Activated CD8-positive, alpha-beta T cell treated with anti-CD3 and anti-CD28 coated beads for 36 hours (primary cell): ENCODE results near the gene PLEKHA6. TPM values are rescaled to one million over a fixed set of nuclear protein-coding genes. Genes with fewer than 3 reads are reported as not detected.

Source experiments
- ATAC-seq: fragments of 200-7000 bp; cut with Tn5 transposase; one replicate; pipeline ENCODE4 v1.10.0; 2021; ENCODE audit warnings: mild to moderate bottlenecking, moderate library complexity
- CTCF ChIA-PET: fragments of 350-600 bp; sonication (Branson Sonifier 250); formaldehyde crosslinking; loops from one replicate; lab custom pipeline; 2021; ENCODE audit warnings: antibody characterized with exemption; lab: Charles Lee
- POLR2A ChIA-PET: fragments of 350-600 bp; sonication (Branson Sonifier 250); formaldehyde crosslinking; loops from one replicate; lab custom pipeline; 2021; ENCODE audit warnings: antibody characterized with exemption; lab: Charles Lee
- DNase-seq: peaks from one replicate; pipeline ENCODE4 v3.0.0-alpha.2; 2020
- H3K27ac Mint-ChIP-seq: one replicate; pipeline ENCODE4 v1.8.0; 2021; ENCODE audit warnings: mild to moderate bottlenecking, mixed read lengths
- H3K27me3 Mint-ChIP-seq: one replicate; pipeline ENCODE4 v1.8.0; 2021; ENCODE audit warnings: mixed read lengths
- H3K36me3 Mint-ChIP-seq: one replicate; pipeline ENCODE4 v1.8.0; 2021; ENCODE audit warnings: low read depth, mixed read lengths
- H3K4me1 Mint-ChIP-seq: one replicate; pipeline ENCODE4 v1.8.0; 2021; ENCODE audit warnings: low read depth, mixed read lengths
- H3K4me3 Mint-ChIP-seq: one replicate; pipeline ENCODE4 v1.8.0; 2021; ENCODE audit warnings: mild to moderate bottlenecking, moderate library complexity, mixed read lengths
- H3K9me3 Mint-ChIP-seq: one replicate; pipeline ENCODE4 v1.8.0; 2021; ENCODE audit warnings: mixed read lengths
- intact Hi-C: fragments of 100-400 bp; cut with micrococcal nuclease; formaldehyde crosslinking; loops from one replicate; pipeline ENCODE4 v1.10.0; 2022
- total RNA-seq, 2 experiments: library from RNA; stranded (reverse); gene quantifications; one replicate each; pipeline ENCODE4 v1.2.3, GENCODE V29; 2021
- TF ChIP-seq, protein P1 (sequence below): fragments of 200-600 bp; IDR thresholded peaks from one replicate; pipeline ENCODE4 v1.8.0; 2022; ENCODE audit warnings: antibody characterized with exemption, mild to moderate bottlenecking

Gene PLEKHA6
- total RNA-seq, 2 experiments from 2014 or later: 3.0 to 3.7 TPM

DNA sequence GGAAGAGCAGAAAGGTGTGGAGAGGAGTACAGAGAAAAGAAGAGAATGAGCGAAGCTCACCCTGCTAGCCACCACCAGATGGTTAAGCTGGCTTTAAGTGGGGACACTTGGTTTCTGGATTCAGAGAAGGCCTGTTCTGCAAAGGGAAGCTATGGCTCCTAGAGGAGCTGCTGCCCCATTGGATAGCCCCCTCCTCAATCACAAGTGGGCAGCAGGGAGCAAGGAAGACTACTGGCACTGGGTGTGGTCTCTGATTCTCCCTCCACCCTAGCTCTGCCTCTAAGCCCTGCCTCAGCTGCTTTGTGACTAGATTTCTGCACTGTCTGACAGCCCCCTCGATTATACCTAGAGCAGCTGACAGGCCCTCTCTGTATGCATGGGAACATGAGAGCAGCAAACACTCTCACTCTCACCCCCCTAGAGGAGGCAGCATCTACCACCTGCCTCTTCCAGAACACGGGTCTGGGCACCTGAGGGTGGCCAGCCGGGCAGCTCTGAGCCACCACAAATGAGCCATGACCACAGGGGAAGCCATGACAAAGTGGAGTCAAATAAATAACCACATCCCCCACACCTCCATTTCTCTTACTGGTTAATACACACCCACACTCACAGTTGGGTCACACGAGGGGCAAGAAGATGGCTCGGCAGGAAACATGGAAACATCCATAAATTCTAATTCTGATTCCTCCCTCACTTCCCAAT is 13.6 kb downstream of the PLEKHA6 start:
- Mint-ChIP-seq H3K36me3 (no peaks in the 10 kb centered on the region), H3K9me3 (no peaks in the 10 kb centered on the region), H3K27ac (no peak overlapping the region), H3K4me1 (peaks cover 7% of the 10 kb centered on the region), H3K4me3 (no peak overlapping the region), H3K27me3 (peaks cover 1% of the 10 kb centered on the region)
- ChIA-PET CTCF (interaction anchor here (1.0 to 1.7 kb wide), 4 partner anchors 12 to 184 kb away, joined by 3 to 5 read pairs (median 4); no protein-coding TSS in a partner anchor), POLR2A (interaction anchor here (1.4 kb wide), 1 partner anchor 186 kb away, joined by 3 read pairs; no protein-coding TSS in a partner anchor)
- DNase-seq (no peak), ATAC-seq (peak; percentile 32)
- TF ChIP-seq, protein P1, sequence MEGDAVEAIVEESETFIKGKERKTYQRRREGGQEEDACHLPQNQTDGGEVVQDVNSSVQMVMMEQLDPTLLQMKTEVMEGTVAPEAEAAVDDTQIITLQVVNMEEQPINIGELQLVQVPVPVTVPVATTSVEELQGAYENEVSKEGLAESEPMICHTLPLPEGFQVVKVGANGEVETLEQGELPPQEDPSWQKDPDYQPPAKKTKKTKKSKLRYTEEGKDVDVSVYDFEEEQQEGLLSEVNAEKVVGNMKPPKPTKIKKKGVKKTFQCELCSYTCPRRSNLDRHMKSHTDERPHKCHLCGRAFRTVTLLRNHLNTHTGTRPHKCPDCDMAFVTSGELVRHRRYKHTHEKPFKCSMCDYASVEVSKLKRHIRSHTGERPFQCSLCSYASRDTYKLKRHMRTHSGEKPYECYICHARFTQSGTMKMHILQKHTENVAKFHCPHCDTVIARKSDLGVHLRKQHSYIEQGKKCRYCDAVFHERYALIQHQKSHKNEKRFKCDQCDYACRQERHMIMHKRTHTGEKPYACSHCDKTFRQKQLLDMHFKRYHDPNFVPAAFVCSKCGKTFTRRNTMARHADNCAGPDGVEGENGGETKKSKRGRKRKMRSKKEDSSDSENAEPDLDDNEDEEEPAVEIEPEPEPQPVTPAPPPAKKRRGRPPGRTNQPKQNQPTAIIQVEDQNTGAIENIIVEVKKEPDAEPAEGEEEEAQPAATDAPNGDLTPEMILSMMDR: no peak
- intact Hi-C loops: no loop called here

DNA sequence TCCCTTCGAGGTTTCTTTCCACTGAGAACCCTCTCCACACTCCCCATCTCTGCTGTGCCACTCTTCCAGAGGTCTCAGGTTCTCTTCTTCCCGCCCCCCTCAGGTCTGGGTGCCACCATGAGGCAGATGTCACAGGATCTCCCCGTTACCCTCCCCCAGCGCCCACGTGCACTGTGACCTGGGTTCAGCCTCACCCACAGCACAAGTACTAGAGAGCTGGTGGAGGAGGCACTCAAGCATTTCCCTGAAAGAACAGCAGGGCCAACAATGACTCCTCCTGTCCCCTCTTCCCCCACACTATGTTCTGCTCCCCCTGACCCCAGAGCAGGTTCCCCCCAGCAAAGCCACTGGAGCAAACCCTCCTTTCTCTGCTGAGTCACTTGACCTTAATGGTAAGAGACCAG is 14.3 kb downstream of the PLEKHA6 start:
- Mint-ChIP-seq H3K36me3 (no peaks in the 10 kb centered on the region), H3K27ac (no peak overlapping the region), H3K4me3 (no peak overlapping the region), H3K4me1 (peaks cover 7% of the 10 kb centered on the region), H3K9me3 (no peaks in the 10 kb centered on the region), H3K27me3 (peaks cover 4% of the 10 kb centered on the region)
- TF ChIP-seq, protein P1: no peak
- DNase-seq: peak; percentile 22
- intact Hi-C loops: no loop called here
- ChIA-PET POLR2A (interaction anchor here (1.4 kb wide), 1 partner anchor 185 kb away, joined by 3 read pairs; no protein-coding TSS in a partner anchor), CTCF (interaction anchor here (1.0 to 1.7 kb wide), 4 partner anchors 12 to 183 kb away, joined by 3 to 5 read pairs (median 4); no protein-coding TSS in a partner anchor)
- ATAC-seq: peak; percentile 68

DNA sequence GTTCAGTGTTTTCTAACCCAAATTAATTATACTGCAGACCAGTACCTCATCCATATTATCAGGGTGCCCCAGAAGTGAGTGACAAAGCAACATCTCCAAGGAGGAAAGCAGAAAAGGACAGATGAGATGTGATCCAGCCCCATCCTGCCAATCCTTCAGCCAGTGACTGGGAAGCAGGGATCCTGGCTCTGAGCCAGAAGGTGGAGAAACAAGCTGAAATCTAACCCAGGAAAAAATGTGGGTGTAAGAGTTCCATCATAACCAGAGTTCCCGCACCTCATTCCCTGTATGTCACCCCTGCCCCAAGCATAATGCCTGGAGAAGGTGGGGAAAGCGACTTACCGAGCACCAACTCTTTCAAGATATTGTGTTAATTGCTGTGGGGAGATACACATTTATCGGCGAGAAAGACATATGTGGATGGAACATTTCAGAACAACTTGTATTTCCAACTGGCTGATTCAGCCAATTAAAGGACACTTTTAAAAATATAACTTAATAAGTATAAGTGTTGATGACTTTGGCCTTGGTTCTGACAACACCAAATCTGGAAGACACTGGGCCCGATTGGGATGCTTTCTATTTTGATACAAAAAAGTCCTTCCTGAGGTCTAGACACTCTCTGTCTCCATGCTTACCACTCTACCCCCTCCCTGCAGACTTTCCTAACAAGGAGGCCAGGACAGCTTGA is 14.9 kb downstream of the PLEKHA6 start:
- Mint-ChIP-seq H3K36me3 (no peaks in the 10 kb centered on the region), H3K27me3 (peaks cover 4% of the 10 kb centered on the region), H3K9me3 (no peaks in the 10 kb centered on the region), H3K4me3 (no peak overlapping the region), H3K4me1 (peaks cover 7% of the 10 kb centered on the region), H3K27ac (no peak overlapping the region)
- ChIA-PET CTCF (interaction anchor here (1.7 kb wide), 1 partner anchor 19 kb away, joined by 5 read pairs; no protein-coding TSS in a partner anchor), POLR2A (interaction anchor here (1.4 kb wide), 1 partner anchor 184 kb away, joined by 3 read pairs; no protein-coding TSS in a partner anchor)
- TF ChIP-seq, protein P1: no peak
- ATAC-seq: no peak
- intact Hi-C loops: no loop called here
- DNase-seq: no peak

DNA sequence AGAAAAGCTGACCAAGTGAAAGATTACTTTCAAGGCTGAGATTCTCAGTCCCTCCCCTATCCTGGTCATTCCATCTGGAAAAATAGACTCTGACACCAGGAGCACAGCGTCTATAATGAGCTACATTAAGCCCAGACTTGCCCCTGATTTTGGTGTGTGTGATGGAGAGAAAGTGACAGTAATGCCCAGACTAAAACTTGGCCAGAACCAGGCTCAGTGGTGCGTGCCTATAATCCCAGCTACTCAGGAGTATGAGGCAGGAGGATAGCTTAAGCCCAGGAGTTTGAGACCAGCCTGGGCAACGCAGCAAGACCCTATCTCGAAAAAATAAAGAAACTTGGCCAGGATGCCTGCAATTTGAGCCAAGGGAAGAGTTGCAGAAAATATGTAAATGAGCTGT is 15.9 kb downstream of the PLEKHA6 start:
- TF ChIP-seq, protein P1: no peak
- POLR2A ChIA-PET: interaction anchor here (1.4 kb wide), 1 partner anchor 9 kb away, joined by 3 read pairs; no protein-coding TSS in a partner anchor
- DNase-seq (no peak), ATAC-seq (no peak)
- Mint-ChIP-seq H3K27ac (no peak overlapping the region), H3K27me3 (peaks cover 4% of the 10 kb centered on the region), H3K9me3 (no peaks in the 10 kb centered on the region), H3K4me3 (no peak overlapping the region), H3K4me1 (peaks cover 7% of the 10 kb centered on the region), H3K36me3 (no peaks in the 10 kb centered on the region)
- intact Hi-C loops: no loop called here
- CTCF ChIA-PET: interaction anchor here (0.7 to 1.8 kb wide), 4 partner anchors 10 to 86 kb away, joined by 3 to 5 read pairs (median 4); partner anchors contain the start of gene PLEKHA6
